ENCODE measurements around the gene CAMKK2. TPM values are rescaled to one million over a fixed set of nuclear protein-coding genes. Genes with fewer than 3 reads are reported as not detected.
"Not testable (repeated sequence)": the region's sequence is repeated elsewhere in the genome, so short reads cannot be mapped to it uniquely, and the experiment has no call there.

CAMKK2 gene
- total RNA-seq, 1 donor from 2014 or later: 25.6 TPM

DNA sequence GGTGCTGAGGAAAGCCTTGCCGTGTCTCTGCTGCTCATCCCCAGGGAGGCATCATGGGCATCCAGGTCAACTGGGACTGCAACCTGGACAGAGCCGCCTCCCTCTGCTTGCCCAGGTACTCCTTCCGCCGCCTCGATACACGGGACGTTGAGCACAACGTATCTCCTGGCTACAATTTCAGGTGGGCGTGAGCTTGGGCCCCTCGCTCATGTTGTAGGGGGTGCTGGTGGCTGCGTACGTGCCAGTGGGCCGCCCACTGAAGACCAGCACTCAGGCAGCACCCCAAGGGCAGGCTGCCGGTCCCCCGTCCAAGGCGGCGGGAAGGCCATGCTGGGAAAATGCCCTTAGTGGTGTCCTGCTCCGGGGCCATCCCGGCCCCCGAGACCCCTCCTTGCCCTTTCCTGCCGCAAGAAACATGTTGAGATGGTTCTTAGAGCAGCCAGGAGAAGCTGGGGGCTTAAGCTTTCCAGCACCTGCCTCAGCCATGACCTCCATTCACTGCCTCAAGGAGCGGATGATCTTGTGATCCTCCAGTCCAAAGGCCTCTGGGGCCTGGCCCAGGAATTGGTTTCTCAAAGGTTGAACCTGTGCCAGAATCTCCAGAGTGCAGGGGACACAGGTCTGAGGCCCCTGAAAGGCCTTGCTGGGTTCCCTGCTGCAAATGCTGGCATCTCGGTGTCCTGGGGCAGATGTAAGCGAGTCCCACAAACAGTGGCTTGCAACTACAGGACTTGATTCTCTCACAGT lies 67.4 kb downstream of the CAMKK2 start:
- no peaks in the 10 kb centered on the region for H3K27me3 ChIP-seq (ENCODE audit: control insufficient read depth, insufficient read depth, low read length)
- DNase-seq (ENCODE audit: low read depth): no peak
- TF ChIP-seq, protein P1, sequence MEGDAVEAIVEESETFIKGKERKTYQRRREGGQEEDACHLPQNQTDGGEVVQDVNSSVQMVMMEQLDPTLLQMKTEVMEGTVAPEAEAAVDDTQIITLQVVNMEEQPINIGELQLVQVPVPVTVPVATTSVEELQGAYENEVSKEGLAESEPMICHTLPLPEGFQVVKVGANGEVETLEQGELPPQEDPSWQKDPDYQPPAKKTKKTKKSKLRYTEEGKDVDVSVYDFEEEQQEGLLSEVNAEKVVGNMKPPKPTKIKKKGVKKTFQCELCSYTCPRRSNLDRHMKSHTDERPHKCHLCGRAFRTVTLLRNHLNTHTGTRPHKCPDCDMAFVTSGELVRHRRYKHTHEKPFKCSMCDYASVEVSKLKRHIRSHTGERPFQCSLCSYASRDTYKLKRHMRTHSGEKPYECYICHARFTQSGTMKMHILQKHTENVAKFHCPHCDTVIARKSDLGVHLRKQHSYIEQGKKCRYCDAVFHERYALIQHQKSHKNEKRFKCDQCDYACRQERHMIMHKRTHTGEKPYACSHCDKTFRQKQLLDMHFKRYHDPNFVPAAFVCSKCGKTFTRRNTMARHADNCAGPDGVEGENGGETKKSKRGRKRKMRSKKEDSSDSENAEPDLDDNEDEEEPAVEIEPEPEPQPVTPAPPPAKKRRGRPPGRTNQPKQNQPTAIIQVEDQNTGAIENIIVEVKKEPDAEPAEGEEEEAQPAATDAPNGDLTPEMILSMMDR (IDR thresholded peaks at IDR 0.05; ENCODE audit: insufficient read depth, low read length, poor library complexity, severe bottlenecking): no peak
- H3K4me3 ChIP-seq (ENCODE audit: low read depth, low read length): no peak overlapping the region
- no peaks in the 10 kb centered on the region for H3K36me3 ChIP-seq (ENCODE audit: control insufficient read depth, insufficient read depth, low read length)

DNA sequence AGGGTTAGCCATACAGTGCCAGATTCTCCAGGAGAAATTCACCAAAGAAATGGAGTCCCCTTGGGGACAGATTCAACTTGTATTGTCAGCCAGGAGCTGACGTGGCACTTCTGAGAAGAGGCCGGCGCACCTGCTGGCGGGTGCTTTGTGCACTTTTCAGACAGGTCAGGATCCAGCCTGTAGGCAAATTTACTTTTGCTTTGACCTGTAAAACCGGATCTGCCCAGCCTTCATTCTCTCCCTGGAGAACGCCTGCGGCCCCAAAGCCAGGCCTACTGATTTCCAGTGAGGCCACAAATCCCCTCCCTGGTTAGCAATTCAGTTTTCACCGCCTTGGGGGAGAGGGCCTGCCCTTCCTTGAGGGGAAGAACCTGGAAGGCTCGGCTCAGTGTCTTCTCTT lies 69.2 kb downstream of the CAMKK2 start:
- no peaks in the 10 kb centered on the region for H3K27me3 ChIP-seq (ENCODE audit: control insufficient read depth, insufficient read depth, low read length)
- no peaks in the 10 kb centered on the region for H3K36me3 ChIP-seq (ENCODE audit: control insufficient read depth, insufficient read depth, low read length)
- no peak overlapping the region for H3K4me3 ChIP-seq (ENCODE audit: low read depth, low read length)
- TF ChIP-seq, protein P1 (IDR thresholded peaks at IDR 0.05; ENCODE audit: insufficient read depth, low read length, poor library complexity, severe bottlenecking): no peak
- no peak for DNase-seq (ENCODE audit: low read depth)

- not testable (repeated sequence) for DNase-seq (ENCODE audit: low read depth); H3K27me3 ChIP-seq (ENCODE audit: control insufficient read depth, insufficient read depth, low read length); H3K4me3 ChIP-seq (ENCODE audit: low read depth, low read length); H3K36me3 ChIP-seq (ENCODE audit: control insufficient read depth, insufficient read depth, low read length)
Observed at GRCh38 chr12:121226871-121227270, 69.6 kb downstream of the CAMKK2 start.

- Histone ChIP-seq H3K27me3 (ENCODE audit: control insufficient read depth, insufficient read depth, low read length) (no peaks in the 10 kb centered on the region), H3K36me3 (ENCODE audit: control insufficient read depth, insufficient read depth, low read length) (no peaks in the 10 kb centered on the region), H3K4me3 (ENCODE audit: low read depth, low read length) (no peak overlapping the region)
- no peak for DNase-seq (ENCODE audit: low read depth)
- TF ChIP-seq, protein P1 (IDR thresholded peaks at IDR 0.05; ENCODE audit: insufficient read depth, low read length, poor library complexity, severe bottlenecking): no peak
Observed at GRCh38 chr12:121226399-121226798, 70.1 kb downstream of the CAMKK2 start.

DNA sequence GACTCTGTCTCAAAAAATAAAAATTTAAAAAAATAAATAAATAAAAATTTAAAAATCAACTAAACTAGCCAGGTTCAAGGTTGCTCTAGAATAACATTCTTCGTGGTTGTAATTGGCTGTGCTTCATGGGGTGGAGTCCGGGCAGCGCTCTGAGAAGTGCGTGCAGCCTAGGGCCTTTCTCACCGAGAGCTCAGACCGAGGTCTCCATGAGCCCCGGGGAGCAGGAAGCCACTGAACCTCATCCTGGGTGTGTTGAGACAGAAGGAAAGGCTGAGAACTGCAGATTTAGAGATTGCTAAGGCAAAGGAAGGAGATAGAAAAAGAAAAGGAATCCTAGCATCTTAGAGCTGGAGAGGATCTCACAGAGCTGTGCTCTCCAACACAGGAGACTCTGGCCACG lies 71.9 kb downstream of the CAMKK2 start:
- H3K4me3 ChIP-seq (ENCODE audit: low read depth, low read length): no peak overlapping the region
- TF ChIP-seq, protein P1 (IDR thresholded peaks at IDR 0.05; ENCODE audit: insufficient read depth, low read length, poor library complexity, severe bottlenecking): no peak
- no peaks in the 10 kb centered on the region for H3K36me3 ChIP-seq (ENCODE audit: control insufficient read depth, insufficient read depth, low read length)
- no peaks in the 10 kb centered on the region for H3K27me3 ChIP-seq (ENCODE audit: control insufficient read depth, insufficient read depth, low read length)
- DNase-seq (ENCODE audit: low read depth): no peak

DNA sequence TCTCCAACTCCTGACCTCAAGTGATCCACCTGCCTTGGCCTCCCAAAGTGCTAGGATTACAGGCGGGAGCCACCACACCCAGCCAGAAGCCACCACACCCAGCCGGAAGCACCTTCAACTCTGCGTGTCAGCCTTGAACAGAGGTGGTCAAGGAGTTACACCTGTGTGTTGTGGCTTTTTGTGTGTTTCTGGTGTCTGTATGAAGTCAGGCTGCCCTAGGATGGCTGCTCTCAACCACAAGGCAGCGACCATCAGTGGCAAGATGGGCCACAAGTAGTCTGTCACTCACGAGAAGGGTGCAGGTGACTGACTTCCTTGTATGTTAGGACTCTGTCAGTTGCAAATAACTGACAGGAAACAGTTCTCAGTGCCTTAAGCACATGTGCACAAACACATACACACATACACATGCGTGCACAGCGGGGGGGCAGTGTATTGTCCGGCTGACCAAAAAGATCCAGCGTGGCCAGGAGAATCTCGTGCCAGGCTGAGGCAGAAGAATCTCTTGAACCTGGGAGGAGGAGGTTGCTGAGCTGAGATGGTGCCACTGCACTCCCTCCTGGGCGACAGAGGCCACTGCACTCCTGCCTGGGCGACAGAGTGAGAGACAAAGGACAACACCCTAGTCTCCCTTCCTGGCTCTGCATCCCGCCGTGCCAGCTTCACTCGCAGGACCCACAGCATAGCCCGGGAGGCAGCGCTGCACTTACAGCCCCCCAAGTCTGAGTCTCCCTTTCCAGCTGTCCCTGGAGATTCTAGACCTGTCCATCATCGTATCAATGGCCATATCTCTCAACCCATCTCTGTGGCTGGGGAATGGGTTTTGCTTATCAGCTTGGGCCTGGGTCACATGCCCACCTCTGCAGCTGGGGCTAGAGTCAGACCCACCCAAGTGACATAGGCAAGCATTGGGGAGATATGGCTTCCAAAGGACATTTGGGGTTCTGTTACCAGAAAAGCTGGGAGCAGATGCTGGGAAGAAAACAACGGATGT lies 72.9 kb downstream of the CAMKK2 start:
- H3K4me3 ChIP-seq (ENCODE audit: low read depth, low read length): no peak overlapping the region
- DNase-seq (ENCODE audit: low read depth): no peak

More for the DNA sequence above, 72.9 kb downstream of the CAMKK2 start:
- H3K36me3 ChIP-seq (ENCODE audit: control insufficient read depth, insufficient read depth, low read length): no peaks in the 10 kb centered on the region
- TF ChIP-seq, protein P1 (IDR thresholded peaks at IDR 0.05; ENCODE audit: insufficient read depth, low read length, poor library complexity, severe bottlenecking): peak; percentile 28
- no peaks in the 10 kb centered on the region for H3K27me3 ChIP-seq (ENCODE audit: control insufficient read depth, insufficient read depth, low read length)

Data from kidney epithelial cell (primary cell).